HAP-1 (cell line): ENCODE data around the gene BPTF.
"Not testable (repeated sequence)": the region's sequence is repeated elsewhere in the genome, so short reads cannot be mapped to it uniquely, and the experiment has no call there.

Experiments
- DNase-seq, 2 experiments: peaks; one replicate each; pipeline ENCODE4 v3.0.0-alpha.2; 2016 to 2020; ENCODE audit warnings: low spot score in 2 of 2
- H3K27me3 ChIP-seq: fragments of 250-450 bp; sonication (Bioruptor Pico); 2 replicates; pipeline ENCODE4 v1.5.1; 2020; ENCODE audit warnings: low read depth, mild to moderate bottlenecking, moderate library complexity
- H3K36me3 ChIP-seq: fragments of 250-450 bp; sonication (Bioruptor Pico); replicated peaks from 2 replicates; pipeline ENCODE4 v1.5.1; 2020; ENCODE audit warnings: mild to moderate bottlenecking
- H3K4me1 ChIP-seq: fragments of 250-450 bp; sonication (Bioruptor Pico); 2 replicates; pipeline ENCODE4 v1.5.1; 2020; ENCODE audit warnings: mild to moderate bottlenecking
- H3K4me3 ChIP-seq: fragments of 250-450 bp; sonication (Bioruptor Pico); 2 replicates; pipeline ENCODE4 v1.5.1; 2020; ENCODE audit warnings: mild to moderate bottlenecking, moderate library complexity
- H3K9me3 ChIP-seq: fragments of 250-450 bp; sonication (Bioruptor Pico); 2 replicates; pipeline ENCODE4 v1.5.1; 2020; ENCODE audit warnings: mild to moderate bottlenecking, moderate library complexity
- in situ Hi-C: fragments of 300-500 bp; cut with MboI; formaldehyde crosslinking; loops from 3 replicates; pipeline ENCODE4 v1.14.3; 2020; ENCODE audit warnings: low sequenced_read_pairs, inconsistent platforms, mixed read lengths

The BPTF gene

GRCh38 chr17:67944035-67944434 lies 118.7 kb downstream of the BPTF start:
- in situ Hi-C loops, result no loop called here
- Histone ChIP-seq H3K9me3 (no peaks in the 10 kb centered on the region), H3K4me1 (no peaks in the 10 kb centered on the region), H3K36me3 (peaks cover 86% of the 10 kb centered on the region), H3K27me3 (no peaks in the 10 kb centered on the region), H3K4me3 (no peak overlapping the region)
- no peak for DNase-seq

- no peaks in the 10 kb centered on the region for H3K27me3 ChIP-seq
- H3K4me1 ChIP-seq, result no peaks in the 10 kb centered on the region
- in situ Hi-C loops, result no loop called here
- no peak overlapping the region for H3K4me3 ChIP-seq
- no peaks in the 10 kb centered on the region for H3K9me3 ChIP-seq
- DNase-seq, result no peak
- H3K36me3 ChIP-seq, result peaks cover 85% of the 10 kb centered on the region
Measured at GRCh38 chr17:67946513-67946912, 121.2 kb downstream of the BPTF start.

GRCh38 chr17:67947325-67947813 lies 122.1 kb downstream of the BPTF start:
- no peak for DNase-seq
- Histone ChIP-seq H3K4me3 (no peak overlapping the region), H3K27me3 (no peaks in the 10 kb centered on the region), H3K9me3 (no peaks in the 10 kb centered on the region), H3K36me3 (peaks cover 86% of the 10 kb centered on the region), H3K4me1 (no peaks in the 10 kb centered on the region)
- in situ Hi-C loops, result no loop called here

GRCh38 chr17:67950945-67951344 lies 125.6 kb downstream of the BPTF start:
- Histone ChIP-seq H3K9me3 (no peaks in the 10 kb centered on the region), H3K36me3 (peaks cover 59% of the 10 kb centered on the region), H3K27me3 (no peaks in the 10 kb centered on the region), H3K4me3 (no peak overlapping the region), H3K4me1 (no peaks in the 10 kb centered on the region)
- DNase-seq, result no peak
- in situ Hi-C loops, result no loop called here

GRCh38 chr17:67959510-67959909 lies 134.2 kb downstream of the BPTF start:
- Histone ChIP-seq H3K4me1 (no peaks in the 10 kb centered on the region), H3K9me3 (no peaks in the 10 kb centered on the region), H3K4me3 (no peak overlapping the region), H3K36me3 (peaks cover 20% of the 10 kb centered on the region), H3K27me3 (no peaks in the 10 kb centered on the region)
- in situ Hi-C loops, result no loop called here
- DNase-seq, result no peak

- in situ Hi-C loops, DNase-seq, H3K27me3 ChIP-seq, H3K9me3 ChIP-seq, H3K4me1 ChIP-seq, H3K4me3 ChIP-seq: not testable (repeated sequence)
- H3K36me3 ChIP-seq, result peaks cover 27% of the 10 kb centered on the region
Measured at GRCh38 chr17:67960276-67960675, 135.0 kb downstream of the BPTF start.

- H3K9me3 ChIP-seq, in situ Hi-C loops, H3K4me3 ChIP-seq, H3K27me3 ChIP-seq, DNase-seq, H3K4me1 ChIP-seq: not testable (repeated sequence)
- peaks cover 42% of the 10 kb centered on the region for H3K36me3 ChIP-seq
Measured at GRCh38 chr17:67962156-67962555, 136.9 kb downstream of the BPTF start.

- DNase-seq, result peak; percentile 56 to 80
- H3K4me1 ChIP-seq, in situ Hi-C loops, H3K9me3 ChIP-seq, H3K27me3 ChIP-seq, H3K4me3 ChIP-seq: not testable (repeated sequence)
- peaks cover 52% of the 10 kb centered on the region for H3K36me3 ChIP-seq
Measured at GRCh38 chr17:67963145-67963572, 137.9 kb downstream of the BPTF start.

GRCh38 chr17:67970783-67971182 lies 145.5 kb downstream of the BPTF start:
- peaks cover 8% of the 10 kb centered on the region for H3K4me1 ChIP-seq
- H3K4me3 ChIP-seq, result no peak overlapping the region
- in situ Hi-C loops, result no loop called here
- H3K27me3 ChIP-seq, result no peaks in the 10 kb centered on the region
- DNase-seq, result no peak
- peaks cover 26% of the 10 kb centered on the region for H3K36me3 ChIP-seq
- H3K9me3 ChIP-seq, result no peaks in the 10 kb centered on the region

GRCh38 chr17:67974185-67974584 lies 148.9 kb downstream of the BPTF start:
- H3K9me3 ChIP-seq, result no peaks in the 10 kb centered on the region
- H3K4me3 ChIP-seq, result no peak overlapping the region
- DNase-seq, result no peak
- H3K4me1 ChIP-seq, result peaks cover 8% of the 10 kb centered on the region
- no peaks in the 10 kb centered on the region for H3K27me3 ChIP-seq
- peaks cover 8% of the 10 kb centered on the region; the same call in 1 of the 2 replicates for H3K36me3 ChIP-seq
- in situ Hi-C loops, result no loop called here

GRCh38 chr17:67974598-67975066 lies 149.3 kb downstream of the BPTF start:
- in situ Hi-C loops, result loop anchor here (25.0 kb wide), 1 partner anchor 788 kb away; no protein-coding TSS in a partner anchor
- DNase-seq, result peak; percentile 32 to 48

GRCh38 chr17:67976306-67976705 lies 151.0 kb downstream of the BPTF start:
- H3K9me3 ChIP-seq, H3K36me3 ChIP-seq, H3K4me1 ChIP-seq, DNase-seq, H3K4me3 ChIP-seq, H3K27me3 ChIP-seq: not testable (repeated sequence)
- in situ Hi-C loops, result loop anchor here (25.0 kb wide), 1 partner anchor 786 kb away; no protein-coding TSS in a partner anchor

More at GRCh38 chr17:67974598-67975066, 149.3 kb downstream of the BPTF start:
- Histone ChIP-seq H3K27me3 (no peaks in the 10 kb centered on the region), H3K4me1 (peaks cover 8% of the 10 kb centered on the region), H3K9me3 (no peaks in the 10 kb centered on the region), H3K36me3 (peaks cover 8% of the 10 kb centered on the region; the same call in 1 of the 2 replicates), H3K4me3 (no peak overlapping the region)

- H3K36me3 ChIP-seq, result peaks cover 6% of the 10 kb centered on the region; the same call in 1 of the 2 replicates
- no peaks in the 10 kb centered on the region for H3K9me3 ChIP-seq
- in situ Hi-C loops, result loop anchor here (25.0 kb wide), 1 partner anchor 782 kb away; no protein-coding TSS in a partner anchor
- H3K27me3 ChIP-seq, result no peaks in the 10 kb centered on the region
- no peak for DNase-seq
- H3K4me1 ChIP-seq, result no peaks in the 10 kb centered on the region
- H3K4me3 ChIP-seq, result no peak overlapping the region
Measured at GRCh38 chr17:67980456-67980855, 155.2 kb downstream of the BPTF start.

- not testable (repeated sequence) for H3K27me3 ChIP-seq, DNase-seq, H3K36me3 ChIP-seq, H3K4me1 ChIP-seq, H3K4me3 ChIP-seq, H3K9me3 ChIP-seq
- in situ Hi-C loops, result loop anchor here (25.0 kb wide), 1 partner anchor 781 kb away; no protein-coding TSS in a partner anchor
Measured at GRCh38 chr17:67980883-67981282, 155.6 kb downstream of the BPTF start.
